ENCODE data around the gene MTUS2.

GRCh38 chr13:29496241-29496712, 676.1 kb downstream of the MTUS2 start:
- TF ChIP-seq RAD21 (IDR thresholded peaks at IDR 0.05 in 1 of 2, conservative IDR thresholded peaks at IDR 0.05 in 1 of 2; ENCODE audit: low read depth in 2 of 2, low read length in 2 of 2) = no peak
- no peak for TF ChIP-seq BRCA1 (IDR thresholded peaks at IDR 0.05; ENCODE audit: low read depth, low read length)
- TF ChIP-seq CTCF (IDR thresholded peaks at IDR 0.05; ENCODE audit: control extremely low read depth in 1 of 3, insufficient read depth in 1 of 3, low read depth in 1 of 3, low read length in 3 of 3) = no peak
- no peak for TF ChIP-seq GTF2F1 (IDR thresholded peaks at IDR 0.05; ENCODE audit: borderline replicate concordance, low read depth, low read length)
- TF ChIP-seq EP300 (IDR thresholded peaks at IDR 0.05; ENCODE audit: borderline replicate concordance in 1 of 2, low read depth in 2 of 2, low read length in 2 of 2) = no peak
- TF ChIP-seq POLR2A (IDR thresholded peaks at IDR 0.05; ENCODE audit: control extremely low read depth in 1 of 2, low read depth in 2 of 2, low read length in 2 of 2) = no peak
- TF ChIP-seq EZH2 (IDR thresholded peaks at IDR 0.05; ENCODE audit: low read depth, low read length, severe bottlenecking) = no peak
